Testis (tissue), 3 donors: Measurements from ENCODE around the gene RASL10A. TPM values are rescaled to one million over a fixed set of nuclear protein-coding genes. Genes with fewer than 3 reads are reported as not detected.

ENCODE experiments used
- DNase-seq: peaks from one replicate; pipeline ENCODE4 v3.0.0-alpha.2; 2019
- H3K27ac ChIP-seq, 2 donors: fragments of 200-600 bp; sonication (generic); one replicate each; pipeline ENCODE4 v1.5.1; 2019
- H3K27me3 ChIP-seq: fragments of 200-600 bp; sonication (generic); one replicate; pipeline ENCODE4 v1.5.1; 2019
- H3K36me3 ChIP-seq: fragments of 200-600 bp; sonication (generic); one replicate; pipeline ENCODE4 v1.5.1; 2017; ENCODE audit warnings: low read depth; ENCODE audit errors: missing control alignments
- H3K4me1 ChIP-seq: fragments of 200-600 bp; sonication (generic); one replicate; pipeline ENCODE4 v1.5.1; 2019
- H3K4me3 ChIP-seq, 2 donors: fragments of 200-600 bp; sonication (generic); one replicate each; pipeline ENCODE4 v1.5.1; 2017 to 2019
- H3K9me3 ChIP-seq: fragments of 200-600 bp; sonication (generic); one replicate; pipeline ENCODE4 v1.5.1; 2017
- POLR2A ChIP-seq: fragments of 450-650 bp; IDR thresholded peaks from one replicate; pipeline ENCODE4 v1.6.1; 2017; ENCODE audit warnings: antibody characterized with exemption, mild to moderate bottlenecking, moderate library complexity
- WGBS, 2 donors: methylation state at CpG; one replicate each; pipeline ENCODE4 v1.1.5; 2018; 5-methylcytosine and 5-hydroxymethylcytosine counted together
- intact Hi-C: fragments of 100-400 bp; cut with DNase I; formaldehyde crosslinking; loops from one replicate; pipeline ENCODE4 v1.15.1; 2023; ENCODE audit warnings: low total_unique reads
- polyA plus RNA-seq: library from polyadenylated mRNA; stranded (reverse); fragments of 350-450 nt; fragmentation: Illumina TruSeq; extraction: RNeasy Lipid Tissue Mini Kit (QIAGEN cat#74804); gene quantifications from one replicate; pipeline ENCODE4 v1.2.3, GENCODE V29; 2014; ENCODE audit warnings: low read depth, low replicate concordance; ENCODE audit not compliant: insufficient read depth
- total RNA-seq, 2 donors: library from RNA; depleted of rRNA; stranded (reverse); fragments of >200 nt; gene quantifications; one replicate each; pipeline ENCODE4 v1.2.3, GENCODE V29; 2016
- TF ChIP-seq, protein P1 (sequence below), 3 experiments: fragments of 450-650 bp in 2 of 3; fragments of 200-600 bp in 1 of 3; sonication (generic) in 1 of 3; IDR thresholded peaks; one replicate each; pipeline ENCODE4 v1.5.1; 2016 to 2019; ENCODE audit warnings: antibody characterized with exemption in 3 of 3, mild to moderate bottlenecking in 2 of 3, moderate library complexity in 1 of 3

Gene RASL10A
- total and polyA plus RNA-seq, 3 donors from 2014 or later, result 2.2 to 10.4 (median 7.1) TPM

DNA sequence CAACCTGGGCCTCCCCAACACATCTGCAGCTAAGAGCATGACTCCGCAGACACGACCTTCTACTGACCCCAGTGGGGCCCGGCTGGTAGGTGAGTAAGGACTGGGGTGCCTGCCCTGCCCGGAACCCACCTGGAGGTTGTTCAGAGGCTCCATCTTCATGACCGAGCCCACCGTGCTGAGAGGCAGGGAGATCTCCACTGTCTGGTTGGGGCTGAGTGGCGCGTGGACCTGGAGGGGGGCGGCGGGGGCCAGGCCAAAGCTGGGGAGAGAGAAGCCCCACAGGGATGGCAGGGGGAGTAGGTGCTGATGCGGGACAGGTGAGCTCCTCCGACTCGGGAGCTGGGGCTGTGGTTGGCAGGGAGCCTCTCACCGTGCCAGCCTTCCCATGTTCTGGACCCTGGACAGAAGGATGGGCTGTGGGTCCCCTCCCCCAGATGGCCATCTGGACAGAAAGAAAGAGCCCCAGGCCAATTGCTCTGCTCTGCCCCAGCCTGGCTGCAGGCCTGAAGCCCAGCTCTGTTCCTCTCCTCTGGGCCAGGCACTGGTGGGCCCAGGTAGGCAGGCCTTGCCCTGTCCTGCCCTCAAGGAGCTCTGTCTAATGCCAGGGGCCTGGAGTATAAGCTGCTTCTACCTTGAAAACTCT, 16.3 kb upstream of the RASL10A start:
- H3K9me3 ChIP-seq, result no peaks in the 10 kb centered on the region
- TF ChIP-seq, protein P1, sequence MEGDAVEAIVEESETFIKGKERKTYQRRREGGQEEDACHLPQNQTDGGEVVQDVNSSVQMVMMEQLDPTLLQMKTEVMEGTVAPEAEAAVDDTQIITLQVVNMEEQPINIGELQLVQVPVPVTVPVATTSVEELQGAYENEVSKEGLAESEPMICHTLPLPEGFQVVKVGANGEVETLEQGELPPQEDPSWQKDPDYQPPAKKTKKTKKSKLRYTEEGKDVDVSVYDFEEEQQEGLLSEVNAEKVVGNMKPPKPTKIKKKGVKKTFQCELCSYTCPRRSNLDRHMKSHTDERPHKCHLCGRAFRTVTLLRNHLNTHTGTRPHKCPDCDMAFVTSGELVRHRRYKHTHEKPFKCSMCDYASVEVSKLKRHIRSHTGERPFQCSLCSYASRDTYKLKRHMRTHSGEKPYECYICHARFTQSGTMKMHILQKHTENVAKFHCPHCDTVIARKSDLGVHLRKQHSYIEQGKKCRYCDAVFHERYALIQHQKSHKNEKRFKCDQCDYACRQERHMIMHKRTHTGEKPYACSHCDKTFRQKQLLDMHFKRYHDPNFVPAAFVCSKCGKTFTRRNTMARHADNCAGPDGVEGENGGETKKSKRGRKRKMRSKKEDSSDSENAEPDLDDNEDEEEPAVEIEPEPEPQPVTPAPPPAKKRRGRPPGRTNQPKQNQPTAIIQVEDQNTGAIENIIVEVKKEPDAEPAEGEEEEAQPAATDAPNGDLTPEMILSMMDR (IDR thresholded peaks at IDR 0.05), result no peak
- no peak for TF ChIP-seq POLR2A
- no peaks in the 10 kb centered on the region for H3K36me3 ChIP-seq
- intact Hi-C loops, result no loop called here
- no peak overlapping the region for H3K27ac ChIP-seq
- WGBS, 2 donors, result 81 to 100% methylated on average over 1 to 14 of the region's 14 CpGs
- peaks cover 14% of the 10 kb centered on the region for H3K4me1 ChIP-seq
- DNase-seq, result no peak
- no peak overlapping the region for H3K4me3 ChIP-seq
- H3K27me3 ChIP-seq, result no peaks in the 10 kb centered on the region

DNA sequence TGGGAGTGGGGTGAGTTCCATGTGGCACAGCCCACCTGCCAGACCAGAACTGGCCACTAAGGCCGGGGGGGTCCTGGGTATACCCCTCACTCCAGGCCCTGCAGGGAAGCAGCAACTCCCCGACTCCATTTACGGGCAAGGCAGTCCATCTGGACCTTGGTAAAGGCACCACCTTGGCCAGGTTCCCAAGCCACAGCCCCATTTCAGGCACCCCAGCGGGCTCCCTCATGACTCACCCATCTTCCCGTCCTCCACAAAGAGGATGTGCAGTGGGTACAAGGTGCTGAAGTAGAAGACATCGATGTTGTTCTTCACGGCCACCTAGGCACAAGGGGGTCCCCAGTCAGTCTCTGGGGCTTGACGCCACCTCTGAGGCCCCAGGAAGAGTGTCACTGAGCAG, 15.7 kb upstream of the RASL10A start:
- 91 to 100% methylated on average over 6 to 8 of the region's 8 CpGs for WGBS, 2 donors
- H3K4me3 ChIP-seq, result no peak overlapping the region
- H3K9me3 ChIP-seq, result no peaks in the 10 kb centered on the region
- no peak for TF ChIP-seq POLR2A
- TF ChIP-seq, protein P1 (IDR thresholded peaks at IDR 0.05), result no peak
- intact Hi-C loops, result no loop called here
- H3K27ac ChIP-seq, result no peak overlapping the region
- no peaks in the 10 kb centered on the region for H3K36me3 ChIP-seq
- H3K4me1 ChIP-seq, result peaks cover 14% of the 10 kb centered on the region
- no peak for DNase-seq
- H3K27me3 ChIP-seq, result no peaks in the 10 kb centered on the region

DNA sequence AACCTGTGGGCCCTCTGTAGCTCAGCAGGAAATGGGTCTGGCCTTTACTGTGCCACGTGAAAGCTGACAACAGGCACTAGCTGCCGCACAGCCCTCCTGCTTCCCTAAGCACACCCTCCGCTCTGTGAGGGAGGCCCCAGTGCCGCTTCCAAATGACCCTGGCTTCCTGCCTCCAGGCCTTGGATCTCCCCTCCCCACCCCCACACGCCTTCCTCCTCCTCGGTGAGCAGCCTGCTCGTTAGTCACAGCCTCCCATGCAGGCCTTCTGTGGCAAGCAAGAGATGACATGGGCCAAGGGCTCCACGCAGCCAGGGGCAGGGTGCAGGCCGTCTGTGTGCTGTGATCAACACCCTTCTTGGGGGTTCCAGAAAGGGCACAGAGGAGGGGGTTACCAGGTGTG, 15.3 kb upstream of the RASL10A start:
- Histone ChIP-seq H3K4me1 (peaks cover 14% of the 10 kb centered on the region), H3K27me3 (no peaks in the 10 kb centered on the region), H3K4me3 (no peak overlapping the region), H3K36me3 (no peaks in the 10 kb centered on the region), H3K9me3 (no peaks in the 10 kb centered on the region), H3K27ac (no peak overlapping the region)
- 27% methylated on average over 9 of the region's 9 CpGs; no CpG with 5 or more reads in 1 of the 2 donors for WGBS, 2 donors
- DNase-seq, result peak; percentile 73
- TF ChIP-seq, protein P1 (IDR thresholded peaks at IDR 0.05), result no peak
- TF ChIP-seq POLR2A, result no peak
- intact Hi-C loops, result no loop called here

DNA sequence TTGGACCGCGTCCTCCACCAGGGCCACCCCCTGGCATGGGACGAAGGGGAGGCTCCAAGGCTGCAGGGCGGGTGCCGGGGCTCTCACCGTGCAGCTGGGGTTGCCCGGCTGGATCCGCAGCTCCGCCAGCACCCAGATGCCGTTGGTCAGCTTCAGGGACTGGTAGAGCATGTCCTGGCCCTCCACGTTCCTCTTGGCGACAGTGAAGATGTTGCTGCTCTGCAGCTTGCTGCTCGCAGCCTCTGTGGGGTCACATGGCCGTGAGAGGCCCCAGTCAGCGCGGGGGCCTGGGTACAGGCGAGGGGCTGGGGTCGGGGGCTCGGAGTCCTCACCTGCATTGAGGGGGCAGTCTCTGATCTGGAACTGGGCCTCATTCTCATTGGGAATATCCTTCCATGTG, 14.8 kb upstream of the RASL10A start:
- H3K9me3 ChIP-seq, result no peaks in the 10 kb centered on the region
- H3K27me3 ChIP-seq, result no peaks in the 10 kb centered on the region
- H3K4me1 ChIP-seq, result peaks cover 14% of the 10 kb centered on the region
- no peak overlapping the region for H3K4me3 ChIP-seq
- H3K27ac ChIP-seq, result no peak overlapping the region
- no peak for TF ChIP-seq POLR2A
- TF ChIP-seq, protein P1 (IDR thresholded peaks at IDR 0.05), result no peak
- intact Hi-C loops, result no loop called here
- 74 to 76% methylated on average over 11 to 19 of the region's 19 CpGs for WGBS, 2 donors
- no peak for DNase-seq
- no peaks in the 10 kb centered on the region for H3K36me3 ChIP-seq

DNA sequence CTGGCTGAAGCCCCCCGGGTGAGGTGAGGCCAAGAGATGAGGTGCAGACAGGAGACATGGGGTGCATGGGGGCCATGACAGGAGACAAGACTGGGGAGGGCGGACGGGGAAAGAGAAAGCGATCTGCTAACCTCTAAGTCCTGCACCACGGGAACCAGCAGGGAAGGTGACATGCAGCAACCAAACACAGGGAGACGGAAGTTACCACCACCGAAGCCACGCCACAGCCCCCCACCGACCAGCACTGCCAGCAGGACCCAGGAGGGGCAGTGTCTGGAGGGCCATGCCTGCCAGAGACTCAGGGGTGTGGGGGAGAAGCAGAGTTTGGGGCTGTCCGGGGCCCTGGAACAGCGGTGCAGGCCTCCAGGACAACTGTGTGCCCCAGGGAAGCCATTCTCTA, 14.1 kb upstream of the RASL10A start:
- WGBS, 2 donors, result 92 to 96% methylated on average over 9 to 11 of the region's 11 CpGs
- Histone ChIP-seq H3K4me1 (peaks cover 14% of the 10 kb centered on the region), H3K4me3 (no peak overlapping the region), H3K9me3 (no peaks in the 10 kb centered on the region), H3K27me3 (no peaks in the 10 kb centered on the region), H3K27ac (no peak overlapping the region), H3K36me3 (no peaks in the 10 kb centered on the region)
- intact Hi-C loops, result no loop called here
- no peak for DNase-seq
- no peak for TF ChIP-seq POLR2A
- TF ChIP-seq, protein P1 (IDR thresholded peaks at IDR 0.05), result no peak
